CD8-positive, alpha-beta memory T cell (primary cell): ENCODE measurements around the gene APOL2. TPM values are rescaled to one million over a fixed set of nuclear protein-coding genes. Genes with fewer than 3 reads are reported as not detected.

ENCODE experiments used
- CTCF ChIA-PET: fragments of 350-600 bp; sonication (Branson Sonifier 250); formaldehyde crosslinking; loops from one replicate; lab custom pipeline; 2021; ENCODE audit warnings: antibody characterized with exemption; lab: Charles Lee
- POLR2A ChIA-PET: fragments of 350-600 bp; sonication (Branson Sonifier 250); formaldehyde crosslinking; loops from one replicate; lab custom pipeline; 2021; ENCODE audit warnings: antibody characterized with exemption; lab: Charles Lee
- DNase-seq, 5 donors: peaks; one replicate each; pipeline versions ENCODE4 v3.0.0 to v3.0.0-alpha.2; 2020 to 2022; ENCODE audit warnings: mixed read lengths in 1 of 5
- H3K27ac ChIP-seq: one replicate; pipeline ENCODE4 v1.7.0; 2013; ENCODE audit warnings: low read depth, mild to moderate bottlenecking, low read length, moderate library complexity
- H3K27me3 ChIP-seq: 2 replicates; pipeline ENCODE4 v1.7.0; 2013; ENCODE audit warnings: low read length, mild to moderate bottlenecking; ENCODE audit not compliant: insufficient read depth, poor library complexity, severe bottlenecking
- H3K36me3 ChIP-seq: 2 replicates; pipeline ENCODE4 v1.7.0; 2013; ENCODE audit warnings: mild to moderate bottlenecking, low read length, moderate library complexity; ENCODE audit not compliant: insufficient read depth
- H3K4me1 ChIP-seq: 2 replicates; pipeline ENCODE4 v1.7.0; 2013; ENCODE audit warnings: mild to moderate bottlenecking, low read length, moderate library complexity; ENCODE audit not compliant: insufficient read depth
- H3K4me3 ChIP-seq: 2 replicates; pipeline ENCODE4 v1.7.0; 2013; ENCODE audit warnings: mild to moderate bottlenecking, low read length
- H3K9me3 ChIP-seq: 2 replicates; pipeline ENCODE4 v1.7.0; 2013; ENCODE audit warnings: mild to moderate bottlenecking, low read length
- H3K27ac Mint-ChIP-seq, 8 donors: one replicate each; pipeline ENCODE4 v1.8.0; 2020 to 2021; ENCODE audit warnings: mixed read lengths in 8 of 8, mild to moderate bottlenecking in 6 of 8, inconsistent platforms in 3 of 8, moderate library complexity in 3 of 8
- H3K27me3 Mint-ChIP-seq, 2 donors: one replicate each; pipeline ENCODE4 v1.8.0; 2020 to 2021; ENCODE audit warnings: mixed read lengths in 2 of 2, mild to moderate bottlenecking in 1 of 2, moderate library complexity in 1 of 2
- H3K36me3 Mint-ChIP-seq, 3 donors: one replicate each; pipeline ENCODE4 v1.8.0; 2020 to 2021; ENCODE audit warnings: mixed read lengths in 3 of 3, inconsistent platforms in 1 of 3, mild to moderate bottlenecking in 1 of 3
- H3K4me1 Mint-ChIP-seq, 3 donors: one replicate each; pipeline ENCODE4 v1.8.0; 2020 to 2021; ENCODE audit warnings: mixed read lengths in 3 of 3, inconsistent platforms in 1 of 3, mild to moderate bottlenecking in 1 of 3
- H3K4me3 Mint-ChIP-seq, 7 donors: one replicate each; pipeline ENCODE4 v1.8.0; 2020 to 2021; ENCODE audit warnings: mixed read lengths in 7 of 7, mild to moderate bottlenecking in 6 of 7, moderate library complexity in 4 of 7, inconsistent platforms in 2 of 7
- H3K9me3 Mint-ChIP-seq, 5 donors: one replicate each; pipeline ENCODE4 v1.8.0; 2020 to 2022; ENCODE audit warnings: mixed read lengths in 5 of 5, mild to moderate bottlenecking in 3 of 5, moderate library complexity in 2 of 5, inconsistent platforms in 1 of 5
- polyA plus RNA-seq: library from polyadenylated mRNA; unstranded; fragments of 300-500 nt; fragmentation: Illumina TruSeq; gene quantifications from one replicate; pipeline ENCODE4 v1.2.3, GENCODE V29; 2021
- total RNA-seq, 2 experiments: library from RNA; stranded (reverse); gene quantifications; one replicate each; pipeline ENCODE4 v1.2.3, GENCODE V29; 2021

The APOL2 gene
- total and polyA plus RNA-seq, 3 experiments from 2014 or later, result 27.1 to 62.8 (median 59.0) TPM

GRCh38 chr22:36284171-36284571 is 44.8 kb upstream of the APOL2 start:
- POLR2A ChIA-PET, result interaction anchor here (0.6 kb wide), 1 partner anchor 198 kb away, joined by 6 read pairs; no protein-coding TSS in a partner anchor
- H3K27ac Mint-ChIP-seq, result peak overlapping the region in 4 of 8 donors; percentile 43 to 77 (median 63)
- CTCF ChIA-PET, result interaction anchor here (1.8 kb wide), 1 partner anchor 18 kb away, joined by 5 read pairs; no protein-coding TSS in a partner anchor
- H3K4me3 ChIP-seq, result no peak overlapping the region
- H3K36me3 ChIP-seq, result peaks cover 70% of the 10 kb centered on the region
- no peaks in the 10 kb centered on the region for H3K27me3 ChIP-seq
- no peak for DNase-seq
- peaks cover 26% of the 10 kb centered on the region for H3K4me1 ChIP-seq
- H3K27me3 Mint-ChIP-seq, result peaks cover 0 to 6% of the 10 kb centered on the region in 2 donors
- peaks cover 0 to 2% (median 0%) of the 10 kb centered on the region in 5 donors for H3K9me3 Mint-ChIP-seq
- H3K36me3 Mint-ChIP-seq, result peaks cover 11 to 89% (median 26%) of the 10 kb centered on the region in 3 donors
- peak overlapping the region in 1 of 7 donors; percentile 22 for H3K4me3 Mint-ChIP-seq
- H3K9me3 ChIP-seq, result no peaks in the 10 kb centered on the region
- H3K4me1 Mint-ChIP-seq, result peaks cover 22 to 34% (median 32%) of the 10 kb centered on the region in 3 donors
- no peak overlapping the region for H3K27ac ChIP-seq

- peak overlapping the region in 2 of 8 donors; percentile 38 to 66 for H3K27ac Mint-ChIP-seq
- H3K9me3 Mint-ChIP-seq, result peaks cover 0 to 2% (median 0%) of the 10 kb centered on the region in 5 donors
- H3K4me1 Mint-ChIP-seq, result peaks cover 18 to 27% (median 26%) of the 10 kb centered on the region in 3 donors
- peaks cover 11 to 74% (median 20%) of the 10 kb centered on the region in 3 donors for H3K36me3 Mint-ChIP-seq
- no peaks in the 10 kb centered on the region for H3K9me3 ChIP-seq
- ChIA-PET POLR2A (no interaction called here), CTCF (interaction anchor here (1.8 kb wide), 1 partner anchor 19 kb away, joined by 5 read pairs; no protein-coding TSS in a partner anchor)
- H3K4me3 ChIP-seq, result no peak overlapping the region
- no peaks in the 10 kb centered on the region for H3K27me3 ChIP-seq
- peaks cover 16% of the 10 kb centered on the region for H3K4me1 ChIP-seq
- H3K36me3 ChIP-seq, result peaks cover 54% of the 10 kb centered on the region
- DNase-seq, result no peak
- no peak overlapping the region for H3K27ac ChIP-seq
- no peak overlapping the region for H3K4me3 Mint-ChIP-seq
- peaks cover 0 to 2% of the 10 kb centered on the region in 2 donors for H3K27me3 Mint-ChIP-seq
These were observed 43.1 kb upstream of the APOL2 start for GRCh38 chr22:36282328-36282831.

GRCh38 chr22:36281781-36282327 is 42.5 kb upstream of the APOL2 start:
- H3K36me3 ChIP-seq, result peaks cover 50% of the 10 kb centered on the region
- H3K27me3 ChIP-seq, result no peaks in the 10 kb centered on the region
- Mint-ChIP-seq H3K9me3 (no peaks in the 10 kb centered on the region), H3K36me3 (peaks cover 6 to 69% (median 16%) of the 10 kb centered on the region in 3 donors), H3K27me3 (peaks cover 0 to 2% of the 10 kb centered on the region in 2 donors), H3K4me1 (peaks cover 15 to 26% (median 24%) of the 10 kb centered on the region in 3 donors), H3K27ac (peak overlapping the region in 2 of 8 donors; percentile 38 to 66), H3K4me3 (peak overlapping the region in 1 of 7 donors; percentile 32)
- ChIA-PET POLR2A (interaction anchor here (0.5 kb wide), 1 partner anchor 1283 kb away, joined by 11 read pairs; no protein-coding TSS in a partner anchor), CTCF (interaction anchor here (1.2 kb wide), 1 partner anchor 16 kb away, joined by 3 read pairs; no protein-coding TSS in a partner anchor)
- no peak overlapping the region for H3K4me3 ChIP-seq
- H3K27ac ChIP-seq, result no peak overlapping the region
- no peaks in the 10 kb centered on the region for H3K9me3 ChIP-seq
- H3K4me1 ChIP-seq, result peaks cover 15% of the 10 kb centered on the region
- no peak for DNase-seq

GRCh38 chr22:36280379-36280778 is 41.1 kb upstream of the APOL2 start:
- no peak overlapping the region for H3K27ac ChIP-seq
- ChIA-PET CTCF (interaction anchor here (1.0 to 1.1 kb wide), 2 partner anchors 21 to 86 kb away, joined by 4 read pairs; no protein-coding TSS in a partner anchor), POLR2A (interaction anchor here (0.9 kb wide), 1 partner anchor 10 kb away, joined by 9 read pairs; no protein-coding TSS in a partner anchor)
- peaks cover 13 to 25% (median 18%) of the 10 kb centered on the region in 3 donors for H3K4me1 Mint-ChIP-seq
- no peak for DNase-seq
- peak overlapping the region in 4 of 8 donors; percentile 51 to 91 (median 65) for H3K27ac Mint-ChIP-seq
- no peaks in the 10 kb centered on the region for H3K9me3 Mint-ChIP-seq
- peaks cover 3 to 57% (median 11%) of the 10 kb centered on the region in 3 donors for H3K36me3 Mint-ChIP-seq
- peaks cover 0 to 2% of the 10 kb centered on the region in 2 donors for H3K27me3 Mint-ChIP-seq
- no peaks in the 10 kb centered on the region for H3K9me3 ChIP-seq
- no peaks in the 10 kb centered on the region for H3K27me3 ChIP-seq
- H3K36me3 ChIP-seq, result peaks cover 35% of the 10 kb centered on the region
- H3K4me3 ChIP-seq, result no peak overlapping the region
- H3K4me3 Mint-ChIP-seq, result no peak overlapping the region
- H3K4me1 ChIP-seq, result peaks cover 14% of the 10 kb centered on the region

- no peak for DNase-seq
- peaks cover 0 to 2% of the 10 kb centered on the region in 2 donors for H3K27me3 Mint-ChIP-seq
- no peak overlapping the region for H3K4me3 Mint-ChIP-seq
- Histone ChIP-seq H3K4me3 (no peak overlapping the region), H3K36me3 (peaks cover 23% of the 10 kb centered on the region), H3K27me3 (no peaks in the 10 kb centered on the region), H3K9me3 (no peaks in the 10 kb centered on the region), H3K4me1 (peaks cover 14% of the 10 kb centered on the region), H3K27ac (no peak overlapping the region)
- peak overlapping the region in 3 of 8 donors; percentile 21 to 91 (median 76) for H3K27ac Mint-ChIP-seq
- POLR2A ChIA-PET, result no interaction called here
- peaks cover 3 to 46% (median 10%) of the 10 kb centered on the region in 3 donors for H3K36me3 Mint-ChIP-seq
- peaks cover 13 to 25% (median 18%) of the 10 kb centered on the region in 3 donors for H3K4me1 Mint-ChIP-seq
- no peaks in the 10 kb centered on the region for H3K9me3 Mint-ChIP-seq
- CTCF ChIA-PET, result interaction anchor here (0.8 to 4.6 kb wide), 7 partner anchors 21 to 214 kb away, joined by 3 to 29 read pairs (median 3); partner anchors contain the start of gene APOL2
These were observed 39.9 kb upstream of the APOL2 start for GRCh38 chr22:36279219-36279666.

- DNase-seq, result peak; percentile 45 to 76 (median 56)
- Mint-ChIP-seq H3K4me1 (peaks cover 13 to 22% (median 18%) of the 10 kb centered on the region in 3 donors), H3K36me3 (peaks cover 3 to 31% (median 5%) of the 10 kb centered on the region in 3 donors), H3K27me3 (peaks cover 0 to 2% of the 10 kb centered on the region in 2 donors), H3K9me3 (no peaks in the 10 kb centered on the region), H3K27ac (peak overlapping the region; percentile 28 to 91 (median 58)), H3K4me3 (peak overlapping the region in 1 of 7 donors; percentile 20)
- Histone ChIP-seq H3K4me3 (no peak overlapping the region), H3K9me3 (no peaks in the 10 kb centered on the region), H3K4me1 (peaks cover 14% of the 10 kb centered on the region), H3K36me3 (peaks cover 10% of the 10 kb centered on the region), H3K27ac (no peak overlapping the region), H3K27me3 (no peaks in the 10 kb centered on the region)
- POLR2A ChIA-PET, result interaction anchor here (0.5 to 1.4 kb wide), 5 partner anchors 9 to 205 kb away, joined by 3 to 9 read pairs (median 5); partner anchors contain the start of gene APOL1
- CTCF ChIA-PET, result interaction anchor here (0.6 to 4.9 kb wide), 19 partner anchors 9 to 212 kb away, joined by 3 to 29 read pairs (median 4); partner anchors contain the start of genes APOL1 and APOL2
These were observed 38.4 kb upstream of the APOL2 start for GRCh38 chr22:36277482-36278291.

GRCh38 chr22:36274531-36274930 is 35.2 kb upstream of the APOL2 start:
- H3K9me3 ChIP-seq, result no peaks in the 10 kb centered on the region
- no peak for DNase-seq
- POLR2A ChIA-PET, result no interaction called here
- Mint-ChIP-seq H3K36me3 (peaks cover 0 to 6% (median 1%) of the 10 kb centered on the region in 3 donors), H3K27me3 (peaks cover 0 to 1% of the 10 kb centered on the region in 2 donors), H3K9me3 (no peaks in the 10 kb centered on the region), H3K4me3 (no peak overlapping the region), H3K27ac (no peak overlapping the region), H3K4me1 (peaks cover 13 to 19% (median 17%) of the 10 kb centered on the region in 3 donors)
- CTCF ChIA-PET, result interaction anchor here (4.9 kb wide), 1 partner anchor 12 kb away, joined by 17 read pairs; no protein-coding TSS in a partner anchor
- H3K4me3 ChIP-seq, result no peak overlapping the region
- no peaks in the 10 kb centered on the region for H3K27me3 ChIP-seq
- no peak overlapping the region for H3K27ac ChIP-seq
- H3K36me3 ChIP-seq, result no peaks in the 10 kb centered on the region
- H3K4me1 ChIP-seq, result peaks cover 14% of the 10 kb centered on the region
